Loucy (cell line): Measurements from ENCODE around the gene MATN4.

Experiments used
- H2AFZ ChIP-seq: fragments of 200-600 bp; sonication (generic); 2 replicates; pipeline ENCODE4 v1.6.0; 2016; ENCODE audit warnings: antibody characterized with exemption, mild to moderate bottlenecking, low read length, moderate library complexity
- H3F3A ChIP-seq: fragments of 200-600 bp; 2 replicates; pipeline ENCODE4 v1.6.0; 2016; ENCODE audit warnings: antibody characterized with exemption, low read depth, mild to moderate bottlenecking
- H3K27me3 ChIP-seq: fragments of 200-600 bp; sonication (generic); 2 replicates; pipeline ENCODE4 v1.6.1; 2014; ENCODE audit warnings: low read length, mild to moderate bottlenecking; ENCODE audit not compliant: insufficient read depth, poor library complexity, severe bottlenecking
- H3K36me3 ChIP-seq: fragments of 200-600 bp; sonication (generic); 2 replicates; pipeline ENCODE4 v1.6.1; 2016; ENCODE audit warnings: low read length; ENCODE audit not compliant: insufficient read depth
- H3K4me1 ChIP-seq: fragments of 200-600 bp; sonication (generic); 2 replicates; pipeline ENCODE4 v1.5.1; 2014; ENCODE audit warnings: low read length, mild to moderate bottlenecking; ENCODE audit not compliant: insufficient read depth, poor library complexity, severe bottlenecking
- H3K4me2 ChIP-seq: fragments of 200-600 bp; sonication (generic); 2 replicates; pipeline ENCODE4 v1.6.0; 2014; ENCODE audit warnings: antibody characterized with exemption, low read length, low read depth, mild to moderate bottlenecking; ENCODE audit not compliant: poor library complexity, severe bottlenecking
- H3K4me3 ChIP-seq: fragments of 200-600 bp; sonication (generic); 2 replicates; pipeline ENCODE4 v1.5.1; 2014; ENCODE audit warnings: low read length, mild to moderate bottlenecking, mixed read lengths; ENCODE audit not compliant: poor library complexity, severe bottlenecking
- H3K79me2 ChIP-seq: fragments of 200-600 bp; sonication (generic); 2 replicates; pipeline ENCODE4 v1.6.1; 2014; ENCODE audit warnings: low read length; ENCODE audit not compliant: insufficient read depth
- H3K9ac ChIP-seq: fragments of 200-600 bp; sonication (generic); 2 replicates; pipeline ENCODE4 v1.6.0; 2014; ENCODE audit warnings: mild to moderate bottlenecking, low read depth, low read length, moderate library complexity; ENCODE audit not compliant: poor library complexity, severe bottlenecking
- H3K9me2 ChIP-seq: fragments of 200-600 bp; sonication (generic); replicated peaks from 2 replicates; pipeline ENCODE4 v1.6.1; 2016; ENCODE audit warnings: low read depth, low read length, mixed read lengths
- H3K9me3 ChIP-seq: fragments of 200-600 bp; sonication (generic); 2 replicates; pipeline ENCODE4 v1.6.1; 2014; ENCODE audit warnings: mild to moderate bottlenecking, antibody characterized with exemption, low read length, low read depth; ENCODE audit not compliant: insufficient read depth
- H4K20me1 ChIP-seq: fragments of 200-600 bp; sonication (generic); 2 replicates; pipeline ENCODE4 v1.6.0; 2014; ENCODE audit warnings: antibody characterized with exemption, low read length, mild to moderate bottlenecking; ENCODE audit not compliant: insufficient read depth, poor library complexity, severe bottlenecking
- CTCF ChIP-seq: fragments of 200-600 bp; sonication (generic); conservative IDR thresholded peaks from 2 replicates; pipeline ENCODE4 v1.5.1; 2014; ENCODE audit warnings: mild to moderate bottlenecking, antibody characterized with exemption, low read length
- EZH2phosphoT487 ChIP-seq: fragments of 200-600 bp; IDR thresholded peaks from 2 replicates; pipeline ENCODE4 v1.6.1; 2018; ENCODE audit warnings: antibody characterized with exemption, mild to moderate bottlenecking, moderate library complexity, borderline replicate concordance

MATN4 gene

GRCh38 chr20:45293041-45294002 is 14.8 kb downstream of the MATN4 start:
- Histone ChIP-seq H3K4me2 (no peak overlapping the region), H4K20me1 (no peaks in the 10 kb centered on the region), H3K9me3 (no peaks in the 10 kb centered on the region), H2AFZ (no peak overlapping the region), H3K27me3 (no peaks in the 10 kb centered on the region), H3K4me3 (no peak overlapping the region), H3K79me2 (no peaks in the 10 kb centered on the region), H3K36me3 (no peaks in the 10 kb centered on the region), H3F3A (no peaks in the 10 kb centered on the region), H3K9ac (no peak overlapping the region), H3K9me2 (no peaks in the 10 kb centered on the region), H3K4me1 (no peaks in the 10 kb centered on the region)
- TF ChIP-seq EZH2phosphoT487 = no peak

GRCh38 chr20:45292343-45292742 is 15.8 kb downstream of the MATN4 start:
- H3K9me2 ChIP-seq = no peaks in the 10 kb centered on the region
- no peak overlapping the region for H3K4me3 ChIP-seq
- H3K4me1 ChIP-seq = no peaks in the 10 kb centered on the region
- no peaks in the 10 kb centered on the region for H3K36me3 ChIP-seq
- no peaks in the 10 kb centered on the region for H3K79me2 ChIP-seq
- no peaks in the 10 kb centered on the region for H3F3A ChIP-seq
- no peaks in the 10 kb centered on the region for H3K9me3 ChIP-seq
- TF ChIP-seq CTCF (no peak), EZH2phosphoT487 (no peak)
- H3K27me3 ChIP-seq = no peaks in the 10 kb centered on the region
- no peak overlapping the region for H2AFZ ChIP-seq
- H4K20me1 ChIP-seq = no peaks in the 10 kb centered on the region
- H3K4me2 ChIP-seq = no peak overlapping the region
- H3K9ac ChIP-seq = no peak overlapping the region

GRCh38 chr20:45291526-45291925 is 16.6 kb downstream of the MATN4 start:
- no peaks in the 10 kb centered on the region for H3K4me1 ChIP-seq
- H3K36me3 ChIP-seq = no peaks in the 10 kb centered on the region
- H2AFZ ChIP-seq = no peak overlapping the region
- no peak overlapping the region for H3K4me3 ChIP-seq
- no peak overlapping the region for H3K9ac ChIP-seq
- H3K4me2 ChIP-seq = no peak overlapping the region
- H3K79me2 ChIP-seq = no peaks in the 10 kb centered on the region
- H3K9me3 ChIP-seq = no peaks in the 10 kb centered on the region
- H3K27me3 ChIP-seq = no peaks in the 10 kb centered on the region
- H4K20me1 ChIP-seq = no peaks in the 10 kb centered on the region
- H3F3A ChIP-seq = no peaks in the 10 kb centered on the region
- H3K9me2 ChIP-seq = no peaks in the 10 kb centered on the region
- no peak for TF ChIP-seq EZH2phosphoT487
- TF ChIP-seq CTCF = no peak
